NCI-H2171 treated with DMSO at 0.1 percent for 48 hours (cell line): Measurements from ENCODE around the gene PCDH12.
"Not testable (repeated sequence)": the region's sequence is repeated elsewhere in the genome, so short reads cannot be mapped to it uniquely, and the experiment has no call there.

Experiments used
- DNase-seq: peaks from one replicate; lab custom pipeline; 2025; lab: John Stamatoyannopoulos, UW

The PCDH12 gene

DNA sequence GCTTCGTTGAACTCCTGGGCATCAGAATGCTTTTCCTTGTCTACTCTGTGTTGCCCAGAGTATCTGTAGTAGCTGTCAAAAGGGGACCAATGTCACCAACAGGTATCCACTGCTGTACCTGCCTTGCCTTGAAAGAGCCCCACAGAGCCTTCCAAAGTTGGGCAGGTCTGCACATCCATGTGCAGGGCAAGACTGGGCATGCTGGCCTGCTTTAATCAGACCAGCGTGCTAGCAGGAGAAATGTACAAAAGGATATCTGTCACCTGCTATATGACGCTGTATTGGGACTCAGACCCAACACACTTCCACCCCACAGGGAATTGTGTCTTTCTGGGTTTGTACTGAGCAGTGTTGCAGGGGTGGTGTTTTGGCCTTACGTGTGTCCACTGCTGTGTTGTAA lies 22.5 kb downstream of the PCDH12 start:
- no peak for DNase-seq

DNA sequence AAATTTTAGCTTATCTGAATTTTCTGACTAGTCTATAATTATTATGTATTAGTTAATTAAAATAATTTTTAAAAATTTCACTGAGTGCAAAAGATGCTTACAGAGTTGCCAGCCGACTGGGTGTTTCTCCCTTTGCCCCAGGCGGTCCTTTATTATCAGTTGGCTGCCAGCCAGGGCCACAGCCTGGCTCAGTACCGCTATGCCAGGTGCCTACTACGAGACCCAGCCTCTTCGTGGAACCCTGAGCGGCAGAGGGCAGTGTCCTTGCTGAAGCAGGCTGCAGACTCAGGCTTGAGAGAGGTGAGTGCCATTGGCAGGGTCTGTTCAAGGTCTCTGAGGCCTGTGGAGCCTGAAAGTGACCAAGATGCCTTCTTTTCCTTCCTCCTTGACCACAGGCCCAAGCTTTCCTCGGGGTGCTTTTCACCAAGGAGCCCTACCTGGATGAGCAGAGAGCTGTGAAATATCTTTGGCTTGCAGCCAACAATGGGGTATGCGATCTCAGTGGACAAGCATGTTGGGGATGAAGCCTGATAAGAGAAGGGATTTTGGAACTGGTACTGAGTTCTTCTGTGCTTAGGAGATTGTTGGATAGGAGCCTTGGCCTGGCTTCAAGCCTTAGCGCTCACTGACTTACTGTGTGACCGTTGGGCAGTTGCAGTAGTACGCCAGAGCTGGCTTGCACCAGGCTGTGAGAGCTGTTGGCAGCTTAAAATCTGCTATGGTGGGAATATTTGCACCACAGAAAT lies 23.7 kb downstream of the PCDH12 start:
- DNase-seq, result peak; percentile 46

DNA sequence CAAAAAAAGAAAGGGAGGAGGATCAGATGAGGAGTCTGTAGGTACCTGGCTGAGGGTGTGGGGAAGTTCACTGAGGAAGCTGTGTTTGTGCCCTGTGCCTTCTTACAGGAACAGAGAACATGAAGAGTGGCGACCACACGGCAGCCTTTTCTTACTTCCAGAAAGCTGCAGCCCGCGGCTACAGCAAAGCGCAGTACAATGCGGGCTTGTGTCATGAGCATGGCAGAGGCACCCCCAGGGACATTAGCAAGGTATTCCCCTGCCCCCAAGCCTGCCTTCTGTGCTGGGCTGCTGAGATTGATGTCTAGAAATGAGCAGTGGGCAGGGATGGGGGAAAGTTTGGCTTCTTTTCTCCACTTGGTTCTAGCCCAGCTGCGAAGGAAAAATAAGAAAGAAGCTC lies 24.9 kb downstream of the PCDH12 start:
- no peak for DNase-seq

DNA sequence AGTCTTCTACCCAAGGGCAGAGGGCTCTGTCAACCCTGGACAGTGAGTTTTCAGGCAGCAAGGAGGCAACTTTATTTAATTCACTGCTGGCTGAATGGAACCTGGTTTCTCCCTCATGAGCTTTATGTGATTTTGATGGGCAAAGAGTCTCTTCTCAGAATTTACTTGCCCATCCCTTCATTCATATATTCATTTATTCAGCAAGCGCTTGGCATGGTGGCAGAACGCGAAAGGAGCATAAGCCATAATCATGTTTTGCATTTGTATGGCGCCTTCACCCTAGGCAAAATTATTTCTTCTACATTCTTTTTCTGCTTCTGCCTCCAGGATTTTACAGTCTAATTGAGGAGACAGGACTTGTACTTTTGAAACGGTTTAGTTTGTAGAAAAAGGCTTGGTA lies 26.3 kb downstream of the PCDH12 start:
- no peak for DNase-seq

DNA sequence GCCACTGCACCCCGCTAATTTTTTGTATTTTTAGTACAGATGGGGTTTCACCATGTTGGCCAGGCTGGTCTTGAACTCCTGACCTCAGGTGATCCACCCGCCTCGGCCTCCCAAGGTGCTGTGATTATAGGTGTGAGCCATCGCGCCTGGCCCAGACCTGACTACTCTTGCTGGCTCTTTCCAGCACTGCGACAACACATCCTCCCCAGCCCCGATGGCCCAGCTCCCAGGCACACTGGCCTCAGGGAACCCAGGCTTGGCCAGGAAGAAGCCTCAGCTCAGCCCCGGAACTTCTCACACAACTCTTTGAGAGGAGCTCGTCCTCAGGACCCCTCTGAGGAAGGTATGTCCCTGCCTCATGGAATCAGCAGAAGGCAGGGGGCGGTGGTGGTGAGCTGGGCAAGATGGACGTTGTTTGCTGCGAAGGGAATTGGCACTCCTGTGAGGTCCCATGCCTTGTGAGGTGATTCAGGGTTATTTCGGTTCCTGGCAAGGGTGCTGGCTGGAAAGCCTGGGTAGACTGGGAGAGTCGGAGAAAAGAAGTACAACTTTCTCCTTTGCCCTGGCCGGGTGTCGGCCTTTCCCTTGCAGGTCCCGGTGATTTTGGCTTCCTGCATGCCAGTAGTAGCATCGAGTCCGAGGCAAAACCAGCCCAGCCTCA lies 28.5 kb downstream of the PCDH12 start:
- no peak for DNase-seq

DNA sequence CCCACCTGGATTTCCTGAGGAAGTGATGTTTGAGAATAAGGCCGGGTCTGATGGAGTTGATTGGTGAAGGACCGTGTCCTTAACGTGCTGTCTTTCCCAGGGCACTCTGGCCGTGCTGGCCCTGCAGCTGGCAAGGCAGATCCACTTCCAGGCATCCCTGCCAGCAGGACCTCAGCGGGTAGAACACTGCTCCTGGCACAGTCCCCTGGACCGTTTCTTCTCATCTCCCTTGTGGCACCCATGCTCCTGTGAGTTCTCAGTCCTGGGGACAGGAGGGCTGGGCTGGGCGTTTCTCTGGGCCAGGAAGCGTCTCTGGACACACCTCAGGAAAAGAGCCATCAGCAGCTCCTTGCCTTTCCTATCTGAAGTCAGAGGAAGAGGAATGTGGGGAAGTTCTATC lies 30.0 kb downstream of the PCDH12 start:
- no peak for DNase-seq

DNA sequence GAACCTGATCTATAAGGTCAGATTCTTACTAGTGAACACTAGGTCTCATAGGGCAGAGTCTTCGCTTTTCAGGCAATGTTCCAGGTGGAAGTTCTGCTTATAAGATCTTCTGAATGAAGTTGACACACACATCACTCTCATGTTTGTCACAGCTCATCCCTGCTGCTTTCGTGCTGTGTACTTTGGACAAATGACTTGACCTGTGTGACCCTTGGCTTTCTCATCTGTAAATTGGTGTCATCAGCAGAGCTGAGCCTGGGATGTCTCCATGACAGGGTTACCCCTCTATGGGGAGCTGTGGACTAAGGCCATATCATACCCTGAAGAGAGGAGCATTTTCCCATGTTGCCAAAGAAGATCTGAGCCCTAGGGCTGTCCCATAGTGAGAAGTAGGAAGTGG lies 31.6 kb downstream of the PCDH12 start:
- DNase-seq, result no peak

DNA sequence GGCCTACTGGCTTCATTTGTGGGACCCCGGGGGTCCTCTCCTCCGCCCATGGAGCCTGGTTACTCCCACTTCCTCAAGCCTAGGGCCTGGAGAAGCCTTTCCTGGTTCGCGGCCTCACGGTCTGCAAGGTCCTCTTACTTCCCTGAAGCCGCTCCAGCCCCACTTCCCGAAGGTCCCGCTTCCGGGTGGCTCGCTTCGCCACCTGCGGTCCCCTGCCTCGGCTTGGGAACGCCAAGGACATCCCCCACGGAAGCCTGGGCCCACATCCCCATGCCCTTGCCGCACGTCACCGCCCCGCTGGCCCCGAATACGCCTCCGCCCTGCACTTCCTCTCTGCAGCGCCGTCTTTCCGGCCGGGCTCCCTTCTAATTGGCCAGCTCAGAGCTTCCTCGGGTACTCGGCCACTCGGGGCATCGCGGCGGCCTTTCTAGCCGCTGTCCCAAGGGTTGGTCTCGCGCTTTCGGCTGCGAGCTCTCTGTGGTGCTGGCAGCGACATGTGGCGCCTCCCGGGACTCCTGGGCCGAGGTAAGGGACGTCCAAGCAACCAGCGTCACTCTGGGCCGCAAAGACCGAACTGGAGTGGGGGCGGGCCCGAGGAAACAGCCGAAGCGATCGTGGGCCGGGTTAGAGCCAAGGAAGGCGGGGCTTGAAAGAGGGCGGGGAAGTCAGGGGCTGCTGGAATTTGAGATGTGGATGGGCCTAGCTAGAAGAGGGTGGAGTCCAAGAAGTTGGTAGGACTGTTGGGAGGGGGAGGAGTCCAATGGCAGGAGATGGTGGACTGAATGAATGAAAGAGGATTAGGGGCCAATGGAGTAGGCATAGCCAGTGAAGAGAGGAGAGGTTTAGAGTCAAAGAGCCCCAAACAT lies 34.3 kb downstream of the PCDH12 start, which contains the start of gene DELE1:
DELE1 (plus strand) TSS at position 424 of the 866 bp plus-strand sequence; CDS start at position 495, 71 bp downstream.
- peak; percentile 84 for DNase-seq

DNA sequence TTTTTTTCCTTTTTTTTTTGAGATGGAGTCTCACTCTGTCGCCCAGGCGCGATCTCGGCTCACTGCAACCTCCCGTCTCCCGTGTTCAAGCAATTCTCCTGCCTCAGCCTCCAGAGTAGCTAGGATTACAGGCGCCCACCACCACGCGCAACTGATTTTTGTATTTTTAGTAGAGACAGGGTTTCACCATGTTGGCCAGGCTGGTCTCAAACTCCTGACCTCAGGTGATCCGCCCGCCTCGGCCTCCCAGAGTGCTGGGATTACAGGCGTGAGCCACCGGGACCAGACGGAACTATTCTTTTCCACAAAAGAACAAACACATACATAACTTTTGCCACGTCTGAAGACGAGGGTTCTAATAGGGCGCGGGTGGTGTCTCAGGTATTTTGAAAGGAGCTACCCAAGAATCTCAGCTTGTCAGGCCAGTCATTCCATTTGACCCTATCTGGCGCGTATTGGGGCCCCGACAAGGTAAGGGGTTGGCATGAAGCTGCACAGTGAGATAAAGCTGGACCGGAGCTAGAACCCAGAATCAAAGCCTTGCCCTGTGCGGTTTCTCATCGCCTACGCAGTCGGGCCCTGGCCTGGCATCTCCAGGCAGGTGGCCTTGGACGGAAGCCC lies 35.1 kb downstream of the PCDH12 start:
- not testable (repeated sequence) for DNase-seq

DNA sequence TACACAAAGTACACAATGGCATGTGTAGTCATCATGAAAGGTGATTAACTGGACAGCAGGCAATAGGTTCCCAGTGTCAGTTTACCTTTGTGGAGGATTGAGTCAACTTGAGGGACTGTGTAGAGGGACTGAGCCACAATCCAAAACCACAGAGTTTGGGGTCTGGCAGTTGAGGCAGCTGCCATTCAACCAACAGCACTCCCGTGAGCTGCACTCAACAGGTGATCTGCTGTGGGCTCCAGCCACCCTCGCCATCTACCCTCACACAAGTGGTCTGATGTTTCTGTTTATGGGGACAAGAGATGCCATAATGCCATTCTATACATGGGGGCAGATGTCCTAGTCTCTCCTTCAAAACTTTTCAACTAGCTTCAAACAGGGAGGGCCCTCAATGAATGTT lies 37.2 kb downstream of the PCDH12 start:
- DNase-seq, result no peak

DNA sequence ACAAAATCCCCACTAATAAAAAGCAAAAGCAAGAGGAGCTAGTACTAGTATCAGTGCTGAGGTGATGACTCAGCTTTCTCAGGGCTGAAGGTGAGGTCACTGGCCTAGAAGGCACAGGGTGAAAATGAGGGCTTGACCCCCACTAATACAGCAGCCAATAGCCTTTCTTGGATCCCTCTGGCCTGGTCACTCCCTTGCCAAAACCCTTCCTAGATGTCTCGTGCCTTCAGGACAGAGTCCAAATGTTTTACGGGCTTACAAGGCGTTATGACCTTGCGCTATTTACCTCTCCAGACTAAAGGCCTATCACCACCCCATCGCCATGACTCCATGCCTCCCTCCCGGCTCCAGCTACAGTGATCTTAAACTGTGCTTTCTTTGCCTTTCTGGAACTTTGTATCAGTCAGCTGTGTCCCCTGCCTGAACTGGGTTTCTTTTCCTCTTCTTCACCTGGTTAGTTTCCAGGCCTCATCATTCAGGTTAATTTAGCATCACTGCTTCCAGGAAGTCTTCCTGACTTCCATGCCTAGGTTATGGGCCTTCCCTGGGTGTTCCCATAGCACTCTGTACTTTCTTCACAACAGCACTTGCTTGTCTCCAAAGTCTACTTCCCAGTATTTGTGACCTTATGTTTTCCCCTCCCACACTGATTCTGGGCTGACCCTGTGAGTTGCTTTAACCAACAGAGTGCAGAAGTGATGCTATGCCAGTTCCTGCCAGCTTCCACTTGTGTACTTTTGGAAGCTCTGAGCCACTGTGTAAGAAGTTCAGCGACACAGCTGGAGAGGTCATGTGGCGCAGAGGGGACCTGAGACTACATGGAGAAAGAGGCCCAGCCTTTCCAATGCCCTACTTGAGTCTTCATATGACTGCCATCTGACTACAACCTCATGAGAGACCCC lies 38.5 kb downstream of the PCDH12 start:
- DNase-seq, result no peak

DNA sequence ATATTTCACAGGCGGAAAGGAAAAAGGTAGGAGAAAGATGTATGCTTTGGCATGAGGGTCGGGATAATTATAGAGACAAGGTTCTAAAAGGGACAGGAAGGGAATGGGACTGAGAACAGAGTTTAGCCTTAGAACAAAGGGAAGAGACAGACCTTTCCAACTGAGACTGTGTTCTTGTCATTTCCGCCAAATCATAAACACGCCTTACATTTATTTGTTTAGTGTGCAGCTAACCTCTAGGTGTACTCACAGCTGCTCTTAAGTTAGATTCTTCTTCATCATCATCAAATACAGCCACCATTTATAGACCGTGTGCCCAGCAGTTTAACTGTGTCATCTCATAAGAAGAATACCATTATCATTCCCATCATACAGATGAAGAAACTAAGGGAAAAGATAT lies 40.2 kb downstream of the PCDH12 start:
- DNase-seq, result no peak

DNA sequence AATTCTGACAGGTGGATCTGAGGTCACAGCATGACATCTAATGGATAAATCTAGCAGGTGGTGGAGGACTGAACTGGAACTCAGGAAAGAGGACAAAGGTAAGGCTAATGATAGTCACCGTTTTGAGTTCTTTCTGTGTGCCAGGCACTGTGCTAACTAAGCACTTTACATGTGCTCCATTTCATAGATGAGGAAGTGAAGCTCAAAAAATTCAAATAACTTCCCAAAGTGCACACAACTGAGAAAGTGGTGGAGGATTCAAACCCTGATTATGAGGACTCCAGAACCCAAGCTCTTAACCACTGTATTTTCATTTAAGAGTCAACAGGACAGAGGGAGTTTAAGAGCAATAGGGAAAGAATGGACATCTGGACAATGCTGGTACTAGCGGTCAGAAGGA lies 41.5 kb downstream of the PCDH12 start:
- DNase-seq, result no peak

DNA sequence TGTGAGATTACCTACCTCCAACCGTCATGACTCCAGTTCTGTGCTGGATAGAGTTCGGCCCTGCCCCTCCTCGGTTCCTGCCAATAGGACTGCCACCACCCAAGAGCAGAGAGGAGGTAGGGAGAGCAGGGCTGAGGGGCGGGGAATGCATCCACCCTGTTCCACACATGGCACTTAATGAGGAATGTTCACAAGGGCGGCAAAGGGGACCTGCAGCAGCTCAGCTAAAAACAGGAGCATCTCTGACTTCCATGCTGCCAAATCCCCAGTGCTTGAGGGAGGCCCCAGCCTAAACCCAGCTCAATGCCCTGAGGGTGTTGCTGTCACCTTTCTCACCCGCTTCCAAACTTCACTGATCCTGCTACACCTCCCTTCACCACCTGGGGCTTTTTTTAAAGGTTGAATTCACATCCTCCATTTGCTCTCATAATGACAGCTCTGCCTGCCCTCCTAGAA lies 42.1 kb downstream of the PCDH12 start:
- no peak for DNase-seq

DNA sequence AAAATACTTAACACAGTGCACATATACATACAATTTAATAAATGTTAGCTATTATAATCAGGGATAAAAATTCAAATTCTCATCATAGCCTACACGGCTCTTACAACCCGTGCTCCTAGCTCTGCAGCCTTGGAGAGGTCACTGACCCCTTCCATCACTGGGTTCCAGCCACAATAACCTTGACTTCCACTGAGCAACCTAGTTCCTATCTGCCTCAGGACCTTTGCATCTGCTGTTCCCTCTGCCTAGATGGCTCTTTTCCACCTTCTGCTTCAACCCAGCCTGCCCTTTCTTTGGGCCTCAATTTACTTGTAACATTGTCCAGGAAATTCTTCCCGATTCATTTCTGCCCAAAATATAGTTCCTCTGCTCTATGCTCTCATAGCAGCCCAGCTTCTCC lies 43.2 kb downstream of the PCDH12 start:
- no peak for DNase-seq

DNA sequence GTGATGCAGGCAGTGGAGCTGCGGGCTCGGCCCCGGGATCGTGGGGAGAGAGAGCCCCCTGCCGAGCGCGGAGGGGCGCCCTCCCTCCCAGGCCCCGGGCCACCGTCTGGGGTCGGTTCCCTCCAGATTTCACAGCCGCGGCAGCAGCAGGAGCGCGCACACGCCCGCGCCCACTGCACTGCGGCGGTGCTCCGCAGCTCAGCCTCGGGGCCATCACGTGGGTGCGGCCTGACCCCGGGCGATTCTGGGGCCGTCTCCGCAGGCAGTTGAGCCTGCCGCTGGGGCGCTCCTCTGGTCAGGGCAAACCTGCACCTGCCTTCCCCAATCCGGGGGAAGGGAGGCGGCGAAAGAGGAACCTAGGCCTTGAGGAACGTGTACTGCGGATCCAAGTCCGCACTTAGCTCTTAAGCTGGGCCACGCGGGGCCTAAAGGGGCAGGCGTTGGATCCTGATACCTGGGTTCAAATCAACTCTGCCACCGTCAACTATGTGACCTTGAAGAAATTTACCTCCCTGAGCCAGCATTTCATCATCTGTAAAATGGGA lies 43.7 kb downstream of the PCDH12 start:
- no peak for DNase-seq

DNA sequence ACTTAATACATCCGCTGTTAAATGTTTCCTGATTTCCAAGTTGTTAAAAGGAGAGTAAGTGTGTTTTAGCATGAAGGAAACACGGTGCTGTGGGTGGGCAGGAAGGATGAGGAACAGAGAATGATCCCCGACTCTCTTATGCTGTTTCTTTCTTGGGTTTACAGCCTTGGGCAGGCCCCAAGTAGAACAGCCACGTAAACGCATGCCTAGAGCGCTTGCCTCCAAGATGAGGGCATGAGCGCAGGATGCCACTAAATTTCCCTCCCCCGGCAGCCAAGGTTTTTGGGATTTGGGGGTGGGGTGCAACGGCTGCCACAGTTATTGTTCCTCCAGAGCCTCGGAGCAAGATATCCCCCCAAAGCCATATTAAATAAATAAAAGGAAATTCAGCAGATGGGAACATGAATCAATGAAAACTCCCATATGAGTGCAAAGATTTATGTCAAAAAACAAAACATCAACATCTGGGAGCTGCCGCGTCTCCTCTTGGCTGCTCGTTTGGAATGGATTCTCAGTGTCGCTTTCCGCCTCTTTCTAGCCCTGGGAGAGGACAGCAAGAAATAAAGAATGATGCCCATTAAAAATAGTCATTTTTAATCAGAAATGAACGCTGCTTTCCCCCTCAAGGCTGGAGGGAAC lies 44.3 kb downstream of the PCDH12 start:
- no peak for DNase-seq

DNA sequence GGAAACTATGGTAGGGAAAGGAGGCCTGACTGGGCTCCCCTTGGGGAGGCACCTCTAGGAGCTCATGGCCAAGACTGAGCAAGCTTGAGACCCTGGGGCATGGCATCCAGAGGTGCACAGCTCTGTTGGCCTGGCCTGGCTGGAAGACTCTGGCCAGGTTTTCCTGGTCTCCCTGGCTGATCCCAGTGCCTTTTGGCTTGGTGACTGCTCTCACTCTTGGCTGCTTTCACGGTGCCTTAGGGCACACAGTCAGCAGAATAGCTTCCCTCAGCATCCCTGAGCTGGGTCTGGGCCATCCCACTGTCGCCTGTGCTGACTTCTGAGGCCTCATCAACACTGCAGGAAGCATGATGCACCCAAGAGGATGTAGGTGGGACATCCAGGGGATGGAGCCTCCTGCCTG lies 47.7 kb downstream of the PCDH12 start:
- no peak for DNase-seq

DNA sequence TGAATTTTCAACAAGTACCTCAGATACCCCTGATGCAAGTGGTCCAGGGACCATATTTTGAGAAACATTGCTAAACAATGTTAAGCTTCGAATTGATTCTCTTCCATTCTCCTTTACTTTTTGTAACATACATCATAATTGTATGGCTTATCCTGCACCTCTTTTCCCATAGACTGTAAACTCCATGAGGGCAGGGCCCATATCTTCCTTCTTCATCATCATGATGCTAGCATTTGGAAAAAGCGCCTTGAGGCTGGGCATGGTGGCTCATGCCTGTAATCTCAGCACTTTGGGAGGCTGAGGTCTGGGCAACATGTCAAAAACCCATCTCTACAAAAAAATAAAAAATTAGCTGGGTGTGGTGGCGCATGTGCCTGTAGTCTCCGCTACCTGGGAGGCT lies 48.8 kb downstream of the PCDH12 start:
- DNase-seq, result no peak

DNA sequence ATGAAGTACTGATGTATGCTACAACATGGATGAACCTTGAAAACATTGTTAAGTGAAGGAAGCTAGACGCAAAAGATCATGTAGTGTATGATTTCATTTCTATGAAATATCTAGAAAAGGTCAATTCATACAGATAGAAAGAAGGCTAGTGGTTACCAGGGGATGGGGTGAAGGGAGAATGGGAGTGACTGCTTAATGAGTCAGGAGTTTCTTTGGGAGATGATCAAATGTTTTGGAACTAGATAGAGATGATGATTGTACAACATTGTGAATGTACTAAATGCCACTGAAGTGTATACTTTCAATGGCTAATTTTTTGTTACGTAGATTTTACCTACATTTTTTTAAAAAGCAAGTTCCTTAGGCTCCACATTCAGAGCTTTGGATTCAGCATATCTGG lies 49.2 kb downstream of the PCDH12 start:
- no peak for DNase-seq
